Endothelial cell of umbilical vein (primary cell): ENCODE results near the gene TOLLIP. TPM values are rescaled to one million over a fixed set of nuclear protein-coding genes. Genes with fewer than 3 reads are reported as not detected.

Experiments used
- BruUV-seq: library from RNA; stranded (reverse); fragments of 400-500 nt; replicated peaks from 2 replicates; lab custom pipeline; 2021; lab: Mats Ljungman, UMichigan
- CTCF ChIA-PET: fragments of 300-600, 350-600 bp; sonication (Branson Sonifier 250); formaldehyde crosslinking; loops from one replicate; lab custom pipeline; 2021; ENCODE audit warnings: antibody characterized with exemption, inconsistent platforms; lab: Charles Lee
- POLR2A ChIA-PET: fragments of 300-600, 350-600 bp; sonication (Branson Sonifier 250); formaldehyde crosslinking; loops from one replicate; lab custom pipeline; 2021; ENCODE audit warnings: antibody characterized with exemption, inconsistent platforms; lab: Charles Lee
- DNase-seq: peaks from one replicate; pipeline ENCODE4 v3.0.0-alpha.2; 2011; ENCODE audit warnings: low read depth, low spot score
- FAIRE-seq: peaks from 2 replicates; lab custom pipeline; 2011; peaks lifted over from hg19 to GRCh38; lab: Jason Lieb, UNC
- H2AFZ ChIP-seq: 2 replicates; pipeline ENCODE4 v1.6.0; 2012; ENCODE audit warnings: low read depth, low read length, control low read depth, inconsistent platforms
- H3K27ac ChIP-seq: 2 replicates; pipeline ENCODE4 v1.5.1; 2011; ENCODE audit warnings: low read depth, mild to moderate bottlenecking, control low read depth, low read length, moderate library complexity; ENCODE audit not compliant: insufficient read depth
- H3K27me3 ChIP-seq, 2 experiments: 2 replicates each; pipeline versions ENCODE4 v1.6.0 to v1.6.1; 2011; ENCODE audit warnings: low read length in 2 of 2, mixed read lengths in 1 of 2; ENCODE audit not compliant: control insufficient read depth in 2 of 2, insufficient read depth in 2 of 2
- H3K36me3 ChIP-seq, 2 experiments: 2 replicates in 1 of 2; 3 replicates in 1 of 2; pipeline ENCODE4 v1.5.1; 2011; ENCODE audit warnings: low read length in 2 of 2, mild to moderate bottlenecking in 1 of 2, moderate library complexity in 1 of 2; ENCODE audit not compliant: control insufficient read depth in 2 of 2, insufficient read depth in 2 of 2; ENCODE audit errors: extremely low read depth in 1 of 2
- H3K4me1 ChIP-seq: 3 replicates; pipeline ENCODE4 v1.5.1; 2011; ENCODE audit warnings: mild to moderate bottlenecking, low read length; ENCODE audit not compliant: control insufficient read depth, insufficient read depth; ENCODE audit errors: extremely low read depth
- H3K4me2 ChIP-seq: 2 replicates; pipeline ENCODE4 v1.6.1; 2011; ENCODE audit warnings: low read length, control low read depth, mixed read lengths; ENCODE audit not compliant: insufficient read depth
- H3K4me3 ChIP-seq, 3 experiments: fragments of 200-600 bp in 1 of 3; sonication (generic), shearing (Covaris generic) in 1 of 3; replicated peaks in 1 of 3; 2 replicates each; pipeline ENCODE4 v1.5.1; 2011 to 2016; ENCODE audit warnings: control low read depth in 3 of 3, low read length in 3 of 3, mild to moderate bottlenecking in 2 of 3, inconsistent platforms in 1 of 3, low read depth in 1 of 3, moderate library complexity in 1 of 3; ENCODE audit not compliant: insufficient read depth in 1 of 3
- H3K79me2 ChIP-seq: 2 replicates; pipeline ENCODE4 v1.6.0; 2012; ENCODE audit warnings: low read length, inconsistent platforms; ENCODE audit not compliant: control insufficient read depth, insufficient read depth
- H3K9ac ChIP-seq: replicated peaks from 2 replicates; pipeline ENCODE3; 2011; ENCODE audit warnings: low read length, control low read depth; ENCODE audit not compliant: insufficient read depth; ENCODE audit errors: extremely low read depth
- H3K9me1 ChIP-seq: replicated peaks from 3 replicates; pipeline ENCODE4 v1.6.0; 2011; ENCODE audit warnings: mild to moderate bottlenecking, low read length; ENCODE audit not compliant: control insufficient read depth, insufficient read depth; ENCODE audit errors: extremely low read depth
- H3K9me3 ChIP-seq: replicated peaks from 2 replicates; pipeline ENCODE4 v1.5.1; 2012; ENCODE audit warnings: low read length, inconsistent platforms; ENCODE audit not compliant: control insufficient read depth, insufficient read depth
- H4K20me1 ChIP-seq: replicated peaks from 2 replicates; pipeline ENCODE3; 2011; ENCODE audit warnings: mild to moderate bottlenecking, low read length; ENCODE audit not compliant: control insufficient read depth, insufficient read depth; ENCODE audit errors: extremely low read depth
- CTCF ChIP-seq, 2 donors: IDR thresholded peaks; 1 replicate in 1 of 2; 2 replicates in 1 of 2; pipeline ENCODE4 v1.5.1; 2011; ENCODE audit warnings: low read length in 2 of 2, mild to moderate bottlenecking in 2 of 2, moderate library complexity in 2 of 2, control low read depth in 1 of 2, inconsistent platforms in 1 of 2, low read depth in 1 of 2; ENCODE audit not compliant: insufficient read depth in 1 of 2; ENCODE audit errors: extremely low read depth in 1 of 2
- EZH2 ChIP-seq: IDR thresholded peaks from 2 replicates; pipeline ENCODE4 v1.6.1; 2012; ENCODE audit warnings: borderline replicate concordance, low read depth, mild to moderate bottlenecking, moderate library complexity, low read length, inconsistent platforms; ENCODE audit not compliant: severe bottlenecking
- FOS ChIP-seq: IDR thresholded peaks from 2 replicates; pipeline ENCODE4 v1.6.1; 2011; ENCODE audit warnings: mild to moderate bottlenecking, low read length, moderate library complexity, borderline replicate concordance; ENCODE audit not compliant: insufficient read depth
- GATA2 ChIP-seq: IDR thresholded peaks from 2 replicates; pipeline ENCODE4 v1.7.0; 2011; ENCODE audit warnings: low read depth, mild to moderate bottlenecking, moderate library complexity, mixed read lengths, low read length; ENCODE audit not compliant: insufficient read length, insufficient read depth
- JUN ChIP-seq: IDR thresholded peaks from 2 replicates; pipeline ENCODE4 v1.6.1; 2011; ENCODE audit warnings: borderline replicate concordance, low read depth; ENCODE audit not compliant: insufficient read length, insufficient read depth
- MAX ChIP-seq: IDR thresholded peaks from 2 replicates; pipeline ENCODE4 v1.6.1; 2011; ENCODE audit not compliant: insufficient read depth, insufficient read length
- MYC ChIP-seq: IDR thresholded peaks from one replicate; pipeline ENCODE4 v1.6.1; 2011; ENCODE audit warnings: mild to moderate bottlenecking, low read depth, low read length
- POLR2A ChIP-seq: IDR thresholded peaks from 2 replicates; pipeline ENCODE4 v1.6.1; 2012; ENCODE audit warnings: low read depth, mild to moderate bottlenecking, control low read depth, low read length
- POLR2AphosphoS5 ChIP-seq: IDR thresholded peaks from 2 replicates; pipeline ENCODE4 v1.6.1; 2012; ENCODE audit warnings: low read depth, mild to moderate bottlenecking, control low read depth, low read length, moderate library complexity; ENCODE audit not compliant: insufficient read depth
- dilution Hi-C: fragments of 300-500 bp; cut with MboI; formaldehyde crosslinking; loops from one replicate; pipeline ENCODE4 v1.15.0; 2019; ENCODE audit warnings: low sequenced_read_pairs; ENCODE audit not compliant: extremely low pct_ligation_motif_present
- intact Hi-C: fragments of 100-400 bp; cut with micrococcal nuclease; formaldehyde crosslinking; loops from one replicate; pipeline ENCODE4 v1.10.0; 2022
- polyA plus RNA-seq, 4 experiments: library from polyadenylated mRNA; depleted of rRNA in 3 of 4; stranded (reverse) in 3 of 4; unstranded in 1 of 4; fragments of >200 nt; gene quantifications; 2 replicates each; pipeline versions ENCODE4 v1.2.1 to v1.2.3, GENCODE V29; 2011 to 2012; ENCODE audit warnings: missing spikeins in 1 of 4
- total RNA-seq: library from RNA; stranded (reverse); gene quantifications from 2 replicates; pipeline ENCODE4 v1.2.3, GENCODE V29; 2021

TOLLIP gene
- total and polyA plus RNA-seq, 2 donors (not counting 3 experiments of a cell fraction or from before 2014, with no cell fraction given) = 49.6 to 64.8 TPM

- ChIA-PET POLR2A (no interaction called here), CTCF (no interaction called here)
- Histone ChIP-seq H2AFZ (no peak overlapping the region), H3K27me3 (peaks cover 7% of the 10 kb centered on the region in 2 experiments), H3K4me1 (peaks cover 6% of the 10 kb centered on the region), H3K9me1 (no peaks in the 10 kb centered on the region), H3K4me2 (no peak overlapping the region), H4K20me1 (no peaks in the 10 kb centered on the region), H3K4me3 (no peak overlapping the region), H3K9ac (no peak overlapping the region), H3K79me2 (no peaks in the 10 kb centered on the region), H3K27ac (no peak overlapping the region), H3K36me3 (no peaks in the 10 kb centered on the region), H3K9me3 (no peaks in the 10 kb centered on the region)
- dilution Hi-C loops = no loop called here
- BruUV-seq = no TSS peak
- intact Hi-C loops = no loop called here
- FAIRE-seq (no peak), DNase-seq (no peak)
- TF ChIP-seq MAX = no peak
- TF ChIP-seq FOS = no peak
- TF ChIP-seq POLR2AphosphoS5 = no peak
- no peak for TF ChIP-seq MYC
- no peak for TF ChIP-seq EZH2
- no peak for TF ChIP-seq JUN
- TF ChIP-seq GATA2 = no peak
- no peak for TF ChIP-seq CTCF (IDR thresholded peaks at IDR 0.05; ENCODE audit: extremely low read depth in 1 of 2, insufficient read depth in 1 of 2, low read depth in 1 of 2, low read length in 2 of 2)
- TF ChIP-seq POLR2A = no peak
Observed at GRCh38 chr11:1338201-1339065, 29.0 kb upstream of the TOLLIP start.
